Kidney epithelial cell (primary cell): ENCODE measurements around the gene CCNF. TPM values are rescaled to one million over a fixed set of nuclear protein-coding genes. Genes with fewer than 3 reads are reported as not detected.

Source experiments
- DNase-seq: peaks from one replicate; pipeline ENCODE4 v3.0.0-alpha.2; 2010; ENCODE audit warnings: low read depth
- H3K27me3 ChIP-seq: 2 replicates; pipeline ENCODE4 v1.6.0; 2011; ENCODE audit warnings: low read length; ENCODE audit not compliant: control insufficient read depth, insufficient read depth
- H3K36me3 ChIP-seq: 2 replicates; pipeline ENCODE4 v1.5.1; 2011; ENCODE audit warnings: low read length; ENCODE audit not compliant: control insufficient read depth, insufficient read depth
- H3K4me3 ChIP-seq: 2 replicates; pipeline ENCODE4 v1.5.1; 2011; ENCODE audit warnings: low read depth, mild to moderate bottlenecking, control low read depth, low read length
- CTCF ChIP-seq: IDR thresholded peaks from 2 replicates; pipeline ENCODE4 v1.5.1; 2011; ENCODE audit warnings: mild to moderate bottlenecking, moderate library complexity, low read length, control low read depth, inconsistent platforms; ENCODE audit not compliant: insufficient read depth, poor library complexity, severe bottlenecking
- total RNA-seq: library from RNA; depleted of rRNA; stranded (reverse); fragments of >200 nt; gene quantifications from 2 replicates; pipeline ENCODE4 v1.2.3, GENCODE V29; 2015

CCNF gene
- total RNA-seq, 1 donor from 2014 or later, result 7.4 TPM

DNA sequence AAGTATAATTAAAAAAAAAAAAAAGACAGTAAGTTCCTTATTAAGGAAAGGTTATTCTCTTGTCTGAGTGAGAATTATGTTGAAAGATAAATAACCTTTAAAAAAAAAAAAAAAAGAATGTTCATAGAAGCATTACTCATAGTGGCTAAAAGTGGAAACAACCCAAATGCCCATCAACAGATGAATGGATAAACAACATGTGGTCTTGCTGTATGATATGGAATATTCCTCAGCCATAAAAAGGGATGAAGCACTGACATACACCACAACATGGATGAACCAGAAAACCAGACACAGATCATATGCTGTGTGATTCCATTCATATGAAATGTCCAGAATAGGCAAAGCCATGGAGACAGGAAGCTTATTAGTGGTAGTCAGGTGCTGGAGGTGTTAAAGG is 9.2 kb upstream of the CCNF start:
- Histone ChIP-seq H3K27me3 (no peaks in the 10 kb centered on the region), H3K4me3 (no peak overlapping the region), H3K36me3 (no peaks in the 10 kb centered on the region)
- DNase-seq, result no peak
- no peak for TF ChIP-seq CTCF

GRCh38 chr16:2422123-2422867 is 7.0 kb upstream of the CCNF start:
- TF ChIP-seq CTCF, result no peak
- no peaks in the 10 kb centered on the region for H3K36me3 ChIP-seq
- H3K4me3 ChIP-seq, result no peak overlapping the region
- no peaks in the 10 kb centered on the region for H3K27me3 ChIP-seq
- no peak for DNase-seq

DNA sequence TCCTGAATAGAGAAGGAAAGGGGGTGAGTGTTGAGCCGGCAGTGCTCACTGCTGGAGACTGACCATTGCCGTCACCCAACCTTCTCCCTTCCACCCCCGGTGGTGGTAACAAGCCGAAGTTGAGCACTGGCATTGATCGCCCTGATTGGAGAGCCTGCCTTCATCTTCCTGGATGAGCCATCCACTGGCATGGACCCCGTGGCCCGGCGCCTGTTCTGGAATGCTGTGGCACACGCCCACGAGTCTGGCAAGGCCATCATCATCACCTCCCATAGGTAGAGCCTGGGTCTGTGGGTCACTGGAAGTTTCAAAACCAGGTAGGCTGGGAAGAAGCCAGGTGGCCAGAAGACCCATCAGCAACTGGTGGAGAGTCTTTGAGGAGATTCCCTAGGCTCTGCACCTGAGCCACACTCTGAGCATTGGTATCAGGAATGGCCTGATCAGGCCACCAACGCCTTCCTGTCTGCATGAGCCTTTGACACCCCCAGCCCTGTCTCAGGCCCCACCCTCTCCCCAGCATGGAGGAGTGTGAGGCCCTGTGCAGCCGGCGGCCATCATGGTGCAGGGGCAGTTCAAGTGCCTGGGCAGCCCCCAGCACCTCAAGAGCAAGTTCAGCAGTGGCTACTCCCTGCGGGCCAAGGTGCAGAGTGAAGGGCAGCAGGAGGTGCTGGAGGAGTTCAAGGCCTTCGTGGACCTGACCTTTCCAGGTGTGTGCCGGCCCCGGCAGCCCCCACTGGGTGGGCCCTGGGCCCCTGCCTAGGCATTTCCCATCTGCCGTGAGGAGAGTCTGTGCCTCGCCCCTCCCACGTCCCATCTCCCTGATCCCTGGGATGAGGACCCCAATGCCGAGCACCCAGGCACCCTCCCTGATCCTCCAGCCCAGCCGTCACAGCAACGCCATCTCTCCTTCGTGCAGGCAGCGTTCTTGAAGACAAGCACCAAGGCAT is 4.9 kb upstream of the CCNF start:
- no peak for DNase-seq
- Histone ChIP-seq H3K4me3 (no peak overlapping the region), H3K27me3 (no peaks in the 10 kb centered on the region), H3K36me3 (no peaks in the 10 kb centered on the region)
- no peak for TF ChIP-seq CTCF

DNA sequence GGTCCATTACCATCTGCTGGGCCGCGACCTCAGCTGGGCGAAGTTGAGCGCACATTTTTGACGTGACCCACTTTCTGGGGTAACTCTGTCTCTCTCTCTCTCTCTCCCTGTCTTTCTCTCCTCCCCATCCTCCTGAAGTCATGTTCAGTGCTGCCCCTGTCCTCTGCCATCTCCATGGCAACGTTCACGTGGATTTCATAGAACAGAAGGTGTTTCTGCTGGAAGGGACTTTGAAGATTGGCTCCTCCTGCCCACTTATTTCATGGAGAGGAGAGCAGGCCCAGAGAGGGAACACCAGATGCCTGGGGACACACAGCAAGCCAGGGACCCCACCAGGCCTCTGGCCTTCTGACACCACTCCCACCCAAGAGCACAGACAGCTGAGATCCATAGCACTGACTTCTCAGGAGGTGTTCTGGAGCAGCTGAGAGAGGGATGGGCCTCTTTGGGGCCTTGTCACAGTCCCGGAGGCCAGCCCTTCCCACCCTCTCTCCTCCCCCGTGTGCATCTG is 4.2 kb upstream of the CCNF start:
- DNase-seq, result no peak
- Histone ChIP-seq H3K27me3 (no peaks in the 10 kb centered on the region), H3K36me3 (no peaks in the 10 kb centered on the region)

DNA sequence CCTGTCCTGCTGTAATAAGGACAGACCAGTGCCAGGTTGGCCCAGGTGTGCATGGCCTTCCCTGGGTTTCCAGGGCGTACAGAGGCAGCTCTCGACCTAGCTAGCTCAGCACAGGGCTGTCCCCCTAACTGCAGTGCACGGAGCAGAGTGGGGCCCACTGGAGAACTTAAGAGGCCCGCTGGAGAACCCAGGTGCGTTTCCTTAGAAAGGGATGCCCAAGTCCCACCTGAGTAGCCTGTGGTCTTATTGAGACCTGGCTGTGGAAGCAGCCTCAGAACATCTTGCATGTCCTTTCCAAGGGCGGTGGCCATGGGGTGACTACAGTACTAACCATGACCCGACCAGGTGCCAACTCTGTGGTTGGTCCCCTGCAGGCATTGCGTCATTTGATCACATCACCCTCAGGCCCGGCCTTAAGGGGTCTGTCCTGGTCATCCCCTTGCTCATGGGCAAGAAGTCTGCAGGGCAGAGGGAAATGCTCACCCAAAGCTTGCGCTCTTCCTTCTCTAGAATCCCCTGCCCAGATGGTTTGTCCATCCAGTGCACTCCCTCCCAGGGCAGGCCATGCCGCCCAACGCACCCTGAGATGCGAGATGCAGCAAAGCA is 3.3 kb upstream of the CCNF start:
- H3K4me3 ChIP-seq, result no peak overlapping the region

More for the DNA sequence above, 4.2 kb upstream of the CCNF start:
- H3K4me3 ChIP-seq, result no peak overlapping the region
- TF ChIP-seq CTCF, result no peak

More for the DNA sequence above, 3.3 kb upstream of the CCNF start:
- Histone ChIP-seq H3K36me3 (no peaks in the 10 kb centered on the region), H3K27me3 (no peaks in the 10 kb centered on the region)
- TF ChIP-seq CTCF, result no peak
- DNase-seq, result no peak
